GM19351 (cell line): ENCODE results near the gene FRMD5.
"Not testable (repeated sequence)": the region's sequence is repeated elsewhere in the genome, so short reads cannot be mapped to it uniquely, and the experiment has no call there.

Experiments used
- ATAC-seq: cut with Tn5 transposase; IDR thresholded peaks from one replicate; pipeline ENCODE4 v1.9.1; 2021; ENCODE audit warnings: mild to moderate bottlenecking, moderate library complexity; ENCODE audit not compliant: unreplicated experiment

Gene FRMD5

DNA sequence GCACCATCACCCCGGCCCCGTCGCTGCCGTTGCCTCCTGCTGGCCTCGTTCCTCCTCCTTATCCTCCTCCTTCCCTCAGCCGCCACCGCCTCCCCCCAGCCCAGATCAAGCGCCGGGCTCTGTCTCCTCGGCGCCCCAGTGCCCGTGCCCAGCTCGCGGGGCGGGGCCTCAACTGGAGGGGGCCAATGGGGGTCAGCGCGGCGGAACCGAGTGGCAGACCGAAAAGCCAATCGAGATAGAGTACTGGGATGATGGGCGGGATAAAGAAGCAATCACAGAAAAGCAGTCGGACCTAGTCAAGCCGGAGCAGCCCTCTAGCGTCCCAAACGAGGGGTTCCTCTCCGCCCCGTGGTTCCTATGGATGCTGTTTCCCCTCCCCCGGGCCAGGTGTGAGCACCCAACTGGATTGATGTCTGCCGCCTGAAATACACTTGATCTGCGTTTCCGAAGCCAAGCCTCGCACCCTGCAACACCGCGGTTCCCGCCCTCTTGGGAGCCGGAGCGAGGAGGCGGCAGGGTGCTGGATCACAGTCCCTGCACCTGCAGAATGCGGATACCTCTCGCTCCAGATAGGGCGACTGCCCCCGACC is at the start of gene FRMD5:
Gene FRMD5, minus strand, starts transcription at position 121 of the 590 bp plus-strand sequence.
- ATAC-seq: peak; percentile 98

DNA sequence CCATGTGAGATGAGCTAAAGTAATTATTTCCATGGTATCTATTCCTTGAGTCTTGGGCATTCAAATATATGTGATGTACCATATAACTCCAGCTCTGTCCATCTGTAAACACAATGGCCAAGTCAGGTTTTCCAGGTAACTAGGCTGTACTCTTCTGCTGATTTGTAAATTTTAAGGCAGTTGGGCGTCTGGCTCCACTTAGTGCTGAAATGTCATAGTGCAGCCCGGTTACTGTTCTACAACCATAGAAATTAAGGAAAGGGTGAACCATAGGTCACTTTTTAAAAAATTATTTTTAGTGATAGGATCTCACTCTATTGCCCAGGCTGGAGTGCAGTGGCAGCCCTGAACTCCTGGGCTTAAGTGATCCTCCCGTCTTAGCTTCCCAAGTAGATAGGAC is 48.8 kb upstream of the FRMD5 start:
- ATAC-seq: no peak

DNA sequence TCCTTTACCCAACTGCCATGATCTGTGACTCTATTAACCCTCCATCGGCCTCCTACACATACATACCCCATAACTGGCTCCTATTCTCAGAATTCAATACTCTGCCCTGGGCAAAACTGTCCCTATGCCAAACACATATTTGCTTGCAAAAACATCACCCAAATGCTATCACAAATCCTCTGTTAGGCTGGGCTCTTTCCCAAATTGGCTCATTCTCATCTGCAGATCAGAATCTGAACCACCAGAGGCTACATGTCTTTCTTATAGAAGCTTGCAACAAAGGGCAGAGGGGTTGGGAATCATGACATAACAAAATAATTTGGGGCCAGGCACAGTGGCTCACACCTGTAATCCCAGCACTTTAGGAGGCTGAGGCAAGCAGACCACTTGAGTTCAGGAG is 48.1 kb upstream of the FRMD5 start:
- ATAC-seq: no peak

DNA sequence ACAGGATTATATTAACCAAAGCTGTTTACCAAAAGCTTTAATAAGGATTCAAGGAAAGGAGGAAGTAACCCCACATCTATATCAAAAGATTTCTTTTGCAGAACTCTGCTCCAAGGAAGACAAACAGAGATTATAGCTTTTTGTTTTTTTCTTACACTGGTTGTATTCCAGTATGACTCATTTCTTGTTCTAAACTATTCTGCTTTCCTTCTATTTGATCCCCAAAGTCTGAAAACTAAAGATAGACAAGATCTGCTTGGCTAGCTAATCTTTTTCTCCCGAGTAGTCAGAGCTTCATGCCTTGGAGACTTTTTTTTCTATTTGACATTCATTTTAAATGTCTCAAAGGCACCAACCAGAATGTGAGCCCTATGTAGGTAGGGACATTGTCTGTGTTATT is 36.8 kb upstream of the FRMD5 start:
- no peak for ATAC-seq

DNA sequence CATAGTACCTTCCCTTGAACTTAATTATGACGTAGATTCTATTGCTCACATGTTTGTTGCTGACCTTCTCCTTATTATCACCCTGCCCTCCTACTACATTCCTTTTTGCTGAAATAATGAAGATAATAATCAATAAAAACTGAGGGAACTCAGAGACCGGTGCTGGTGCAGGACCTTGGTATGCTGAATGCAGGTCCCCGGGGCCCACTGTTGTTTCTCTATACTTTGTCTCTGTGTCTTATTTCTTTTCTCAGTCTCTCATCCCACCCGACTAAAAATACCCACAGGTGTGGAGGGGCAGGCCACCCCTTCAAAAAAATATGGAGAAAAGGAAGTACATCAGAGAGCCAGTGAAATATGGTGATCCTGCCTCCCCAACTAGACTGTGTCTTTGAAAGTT is 34.2 kb upstream of the FRMD5 start:
- not testable (repeated sequence) for ATAC-seq

DNA sequence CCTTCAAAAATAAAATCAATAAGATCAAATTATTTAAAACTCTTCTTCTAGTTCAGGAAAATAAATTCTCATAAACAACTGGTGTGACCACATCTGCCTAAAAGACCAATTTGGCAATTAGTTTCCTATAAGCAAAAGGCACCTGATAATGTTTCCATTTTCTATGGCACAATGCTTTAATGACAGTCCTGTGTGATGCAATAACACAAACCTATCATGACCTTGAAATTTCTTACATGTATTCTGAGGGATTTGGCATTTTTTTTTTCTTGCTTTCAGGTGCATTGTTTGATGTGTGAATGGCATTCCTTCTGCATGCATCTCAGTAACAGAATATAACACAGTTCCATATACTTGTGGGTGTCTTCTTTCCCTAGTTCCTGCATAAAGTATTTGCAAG is 32.5 kb upstream of the FRMD5 start:
- ATAC-seq: no peak

DNA sequence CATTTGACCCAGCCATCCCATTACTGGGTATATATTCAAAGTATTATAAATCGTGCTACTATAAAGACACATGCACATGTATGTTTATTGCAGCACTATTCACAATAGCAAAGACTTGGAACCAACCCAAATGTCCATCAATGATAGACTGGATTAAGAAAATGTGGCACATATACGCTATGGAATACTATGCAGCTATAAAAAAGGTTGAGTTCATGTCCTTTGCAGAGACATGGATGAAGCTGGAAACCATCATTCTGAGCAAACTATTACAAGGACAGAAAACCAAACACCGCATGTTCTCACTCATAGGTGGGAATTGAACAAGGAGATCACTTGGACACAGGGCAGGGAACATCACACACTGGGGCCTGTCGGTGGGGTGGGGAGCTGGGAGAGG is 31.9 kb upstream of the FRMD5 start:
- not testable (repeated sequence) for ATAC-seq

DNA sequence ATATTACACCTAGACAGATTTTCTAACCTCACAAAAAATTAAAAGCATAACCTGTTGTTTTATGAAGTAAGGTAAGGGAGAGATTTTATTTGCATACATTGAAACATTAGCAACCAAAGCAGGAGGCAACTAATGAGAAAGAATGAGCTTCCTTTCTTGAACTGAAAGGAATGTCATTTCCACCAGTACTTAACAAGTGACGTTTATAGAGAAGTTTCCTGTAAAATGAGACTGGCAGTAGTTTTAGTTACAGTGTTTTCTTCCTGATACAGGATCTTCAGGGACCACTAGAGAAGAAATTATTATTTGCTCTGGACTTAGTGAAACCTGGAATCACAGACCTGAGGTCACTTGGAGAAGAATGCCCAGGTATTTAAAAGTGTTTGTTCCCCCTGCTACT is 27.4 kb upstream of the FRMD5 start:
- ATAC-seq: no peak

DNA sequence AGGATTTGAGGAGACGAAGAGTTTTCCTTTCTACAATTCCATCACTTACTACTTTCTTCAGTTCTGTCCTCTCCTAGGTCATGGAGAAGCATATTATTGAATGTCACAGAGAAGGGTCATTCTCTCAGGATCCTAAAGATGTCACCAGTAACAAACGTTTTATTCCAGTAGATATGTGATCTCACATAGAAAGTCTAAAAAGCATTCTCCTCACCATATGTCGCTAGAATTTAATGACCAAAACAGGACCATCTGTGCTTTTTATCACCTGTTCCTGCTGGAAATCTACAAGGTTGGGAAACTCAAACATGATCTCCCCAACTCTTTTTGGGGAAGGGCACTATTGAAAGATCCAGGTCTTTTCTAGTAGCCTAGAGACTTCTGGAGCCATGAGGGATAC is 24.0 kb upstream of the FRMD5 start:
- ATAC-seq: no peak

DNA sequence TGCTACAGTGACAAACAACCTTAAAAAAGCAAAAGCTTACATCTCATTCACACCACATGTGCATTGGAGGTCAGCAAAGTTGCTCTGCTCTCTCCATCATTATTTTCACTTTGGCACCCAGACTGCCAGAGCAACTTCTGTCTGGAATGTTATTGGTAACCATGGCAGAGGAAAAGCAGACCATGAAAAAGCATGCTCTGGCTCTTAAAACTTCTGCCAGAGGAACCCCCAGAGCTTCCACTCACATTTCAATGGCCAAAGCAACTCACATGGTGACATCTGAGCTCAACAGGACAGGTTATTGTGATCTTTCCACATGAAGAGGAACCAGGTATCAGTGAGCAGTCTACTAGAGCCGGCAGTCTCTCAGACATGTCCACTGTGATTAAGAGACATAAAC is 21.9 kb upstream of the FRMD5 start:
- ATAC-seq: no peak

DNA sequence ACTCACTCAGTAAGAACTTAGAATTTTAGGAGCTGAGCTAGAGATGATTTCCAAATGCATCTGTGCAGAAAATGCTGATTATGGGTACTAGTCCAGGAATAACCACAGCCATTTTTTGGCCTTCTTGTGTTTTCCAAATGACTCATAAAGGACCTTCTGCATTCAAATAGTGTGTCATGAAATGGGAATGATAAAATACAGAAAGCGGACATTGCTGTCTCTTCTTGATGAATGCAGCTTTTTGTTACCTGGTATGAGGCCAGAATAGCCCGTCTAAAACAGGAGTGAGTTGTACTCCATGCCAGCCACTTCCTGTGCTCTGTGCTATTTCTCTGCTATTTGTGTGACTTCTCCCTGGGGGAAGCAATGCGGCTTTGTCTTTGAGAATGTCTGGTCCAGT is 20.5 kb upstream of the FRMD5 start:
- no peak for ATAC-seq

DNA sequence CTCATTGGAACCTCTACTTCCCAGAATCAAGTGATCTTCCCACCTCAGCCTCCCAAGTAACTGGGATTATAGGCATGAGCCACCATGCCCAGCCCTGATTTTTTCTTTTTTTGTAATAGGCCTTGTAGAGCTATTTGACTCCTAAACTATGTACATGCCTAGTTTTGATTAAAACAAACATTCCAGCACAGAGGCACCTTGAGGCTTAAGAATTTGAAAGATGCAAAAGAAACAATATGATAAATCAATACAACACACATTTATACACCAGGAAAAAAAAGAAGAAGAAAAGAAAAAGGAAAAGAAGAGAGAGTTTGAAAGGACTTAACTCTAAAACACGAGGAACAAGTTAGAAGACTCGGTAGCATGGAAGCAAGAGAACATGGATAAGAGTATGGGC is 13.9 kb upstream of the FRMD5 start:
- no peak for ATAC-seq

DNA sequence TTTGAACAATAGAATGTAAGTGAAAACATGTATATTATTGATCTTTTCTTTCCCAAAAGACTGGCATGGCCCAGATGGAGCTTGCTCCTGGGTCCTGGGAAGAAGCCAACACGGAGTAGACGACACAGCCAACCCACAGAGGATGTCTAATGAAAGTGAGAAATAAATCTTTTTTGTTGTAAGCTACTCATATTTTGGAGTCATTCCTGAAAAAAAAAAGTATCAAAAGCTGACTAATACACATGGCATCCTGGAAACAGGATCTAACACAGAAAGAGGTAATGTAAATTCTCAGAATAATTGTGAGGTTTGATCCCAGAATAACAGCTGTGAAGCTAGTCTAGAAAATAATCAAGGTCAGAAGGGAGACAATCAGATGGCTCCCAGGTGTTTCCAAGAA is 12.6 kb upstream of the FRMD5 start:
- ATAC-seq: no peak

DNA sequence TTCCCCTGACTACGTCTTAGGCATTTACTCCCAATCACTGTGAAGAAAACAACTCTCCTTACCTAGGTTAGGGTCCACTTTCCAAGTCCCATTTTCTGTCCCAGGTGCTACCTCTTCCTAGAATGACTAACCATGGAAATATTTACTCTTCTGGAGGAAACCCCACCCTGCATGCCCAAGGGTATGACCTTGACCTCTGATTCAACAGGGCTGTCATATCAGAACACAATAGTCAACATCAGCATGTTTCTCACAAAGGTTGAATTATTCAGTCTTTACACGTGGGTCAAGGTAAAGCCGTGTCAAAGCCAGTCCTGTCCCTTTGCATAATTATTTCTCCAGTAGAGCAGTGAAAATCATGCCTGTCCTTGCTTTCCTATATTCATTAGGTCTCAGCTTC is 4.3 kb upstream of the FRMD5 start:
- no peak for ATAC-seq

DNA sequence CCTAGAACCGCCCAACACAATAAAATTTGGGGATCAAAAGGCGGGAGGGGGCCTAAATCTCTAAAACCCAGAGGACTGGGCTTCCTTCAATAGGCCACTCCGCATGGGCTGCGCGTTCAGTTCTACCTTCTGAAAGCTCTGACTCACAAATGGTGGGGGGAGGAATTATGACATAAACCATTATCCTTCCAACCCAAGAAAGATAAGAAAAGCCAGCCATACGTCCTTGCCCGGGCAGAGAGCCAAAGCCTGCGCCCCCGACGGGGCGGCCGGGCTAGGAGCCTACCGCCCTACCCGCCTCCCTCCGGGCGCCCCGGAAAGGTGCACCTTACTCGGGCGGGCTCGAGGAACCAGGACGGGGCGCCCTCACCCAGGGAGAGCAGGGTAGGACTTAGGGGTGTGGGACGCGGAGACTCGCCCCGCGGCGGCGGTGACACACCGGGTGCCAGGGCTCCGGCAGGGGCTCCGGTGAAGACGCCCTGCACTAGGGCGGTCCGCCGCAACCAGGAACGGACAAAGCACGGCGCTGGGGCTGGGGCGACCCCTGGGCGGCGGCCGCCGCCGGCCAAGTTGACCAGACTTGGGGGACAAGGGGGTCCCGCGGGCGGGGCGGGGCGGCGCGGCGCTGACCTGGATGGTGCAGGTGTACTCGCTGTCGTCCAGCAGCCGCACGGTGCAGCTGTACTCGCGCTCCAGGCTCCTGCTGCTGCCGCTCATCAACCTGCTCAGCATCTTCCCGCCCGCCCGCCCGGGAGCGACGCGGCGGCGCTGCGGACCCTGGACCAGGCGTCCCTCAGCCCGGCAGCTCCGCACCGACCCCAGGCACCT is 534 bp downstream of the FRMD5 start:
- ATAC-seq: peak; percentile 34

DNA sequence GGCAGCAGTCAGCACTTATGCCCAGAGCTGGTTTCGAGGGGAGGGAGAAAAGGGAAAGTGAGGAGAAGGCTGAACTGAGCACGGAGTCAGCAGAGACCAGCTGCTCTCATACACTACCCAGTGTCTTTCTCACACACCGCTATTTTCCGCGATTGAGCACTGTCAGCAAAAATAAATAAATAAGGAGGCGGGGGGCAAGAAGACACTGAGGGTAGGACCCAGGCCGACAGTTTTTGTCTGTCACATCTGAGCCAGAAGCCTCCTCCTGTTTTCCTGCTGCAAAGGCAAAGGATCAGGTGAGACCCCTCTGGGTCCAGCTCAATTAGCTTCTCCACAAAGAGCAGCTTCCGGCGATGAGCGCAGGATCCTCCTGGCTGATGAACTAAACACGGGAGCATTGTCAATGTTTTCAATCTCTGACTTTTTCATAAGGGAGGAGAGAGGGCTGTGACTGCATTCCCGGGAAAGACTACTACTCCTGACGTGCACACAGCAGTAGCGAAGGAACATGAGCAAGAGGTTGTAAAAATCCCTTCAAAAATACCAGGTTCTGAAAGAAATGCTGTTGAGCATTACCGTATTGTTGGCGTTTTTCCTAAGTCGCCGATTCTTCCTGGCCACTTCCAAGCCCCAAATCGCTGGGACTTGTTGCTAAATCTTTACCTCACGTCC is 1.3 kb downstream of the FRMD5 start:
- ATAC-seq: no peak

DNA sequence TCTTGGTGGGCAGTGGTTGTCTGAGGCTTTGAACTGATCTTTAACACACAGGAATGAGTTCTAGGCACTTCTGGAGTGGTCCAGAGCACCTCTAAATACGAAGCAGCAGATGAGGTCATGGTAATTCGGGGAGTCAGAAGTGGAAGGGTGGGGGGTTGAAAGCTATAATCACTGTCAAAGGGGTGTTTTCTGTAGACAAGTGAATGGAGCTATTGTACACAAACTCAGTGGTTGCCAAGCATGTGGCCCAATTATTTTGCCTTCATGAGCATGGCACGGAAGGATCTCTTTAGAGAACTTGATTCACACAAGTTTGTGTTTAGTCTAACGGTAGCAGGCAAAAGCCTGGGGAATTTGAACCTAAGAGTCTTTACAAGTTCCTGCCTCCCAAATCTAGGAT is 6.3 kb downstream of the FRMD5 start:
- ATAC-seq: no peak

DNA sequence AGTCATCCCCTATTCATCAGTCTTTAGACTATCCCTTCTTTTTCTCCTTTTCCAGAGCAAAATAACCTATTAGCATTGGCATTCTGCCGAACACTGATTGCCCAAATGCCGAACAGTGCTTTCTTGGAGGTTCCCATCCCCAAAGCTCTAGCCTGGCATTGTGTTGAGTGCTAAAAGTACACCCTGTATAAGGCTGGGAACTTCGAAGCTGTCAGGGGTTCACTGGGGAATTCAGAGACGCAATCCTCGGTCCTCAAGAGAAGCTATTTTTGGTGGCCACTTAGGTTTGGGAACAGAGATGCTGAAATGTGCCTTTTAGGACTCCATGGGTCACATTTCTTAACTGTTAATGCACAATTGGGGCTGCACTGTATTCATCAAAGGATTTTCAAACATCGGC is 8.4 kb downstream of the FRMD5 start:
- no peak for ATAC-seq

DNA sequence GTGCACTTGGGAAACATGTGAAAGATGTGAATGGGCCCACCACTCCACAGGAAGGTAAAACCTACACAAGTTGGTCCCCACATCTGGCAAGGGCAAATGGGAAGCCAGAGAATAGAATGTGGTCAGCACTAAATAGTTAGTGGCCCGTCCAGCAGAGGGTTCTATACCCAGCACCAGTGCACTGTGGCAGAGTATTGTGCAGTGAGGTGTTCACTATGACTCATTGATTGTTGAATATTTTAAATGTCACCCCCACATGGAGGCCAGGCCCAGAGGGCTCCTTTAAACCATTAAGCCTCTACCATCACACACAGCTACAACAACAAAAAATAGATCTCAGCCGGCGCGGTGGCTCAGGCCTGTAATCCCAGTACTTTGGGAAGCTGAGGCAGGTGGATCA is 11.7 kb downstream of the FRMD5 start:
- no peak for ATAC-seq

DNA sequence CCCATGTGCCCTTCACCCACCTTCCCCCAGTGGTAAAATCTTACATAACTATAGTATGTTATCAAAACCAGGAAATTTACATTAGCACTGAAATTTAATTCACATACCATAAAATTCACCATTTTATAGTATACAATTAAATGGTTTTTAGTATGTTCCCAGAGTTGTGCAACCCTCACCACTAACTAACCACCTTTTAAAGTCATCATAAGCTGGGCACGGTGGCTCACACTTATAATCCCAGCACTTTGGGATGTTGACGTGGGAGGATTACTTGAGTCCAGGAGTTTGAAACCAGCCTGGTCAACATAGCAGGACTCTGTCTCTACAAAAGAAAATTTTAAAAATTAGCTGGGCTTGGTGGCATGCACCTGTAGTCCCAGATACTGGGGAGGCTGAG is 13.7 kb downstream of the FRMD5 start:
- no peak for ATAC-seq

DNA sequence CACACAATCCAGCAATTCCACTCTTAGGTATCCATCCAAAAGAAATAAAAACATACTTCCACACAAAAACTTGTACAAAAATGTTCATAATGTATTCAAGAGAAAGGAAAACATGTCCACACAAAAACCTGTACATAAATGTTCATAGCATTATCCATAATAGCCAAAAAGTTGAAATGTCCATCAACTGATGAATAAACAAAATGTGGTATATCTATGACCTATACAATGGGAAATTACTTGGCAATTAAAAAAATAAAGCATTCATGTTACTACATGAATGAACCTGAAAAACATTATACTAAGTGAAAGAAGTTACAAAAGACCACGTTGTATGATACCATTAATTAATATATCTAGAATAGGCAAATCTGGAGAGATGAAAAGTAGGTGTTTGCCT is 17.9 kb downstream of the FRMD5 start:
- ATAC-seq: no peak

DNA sequence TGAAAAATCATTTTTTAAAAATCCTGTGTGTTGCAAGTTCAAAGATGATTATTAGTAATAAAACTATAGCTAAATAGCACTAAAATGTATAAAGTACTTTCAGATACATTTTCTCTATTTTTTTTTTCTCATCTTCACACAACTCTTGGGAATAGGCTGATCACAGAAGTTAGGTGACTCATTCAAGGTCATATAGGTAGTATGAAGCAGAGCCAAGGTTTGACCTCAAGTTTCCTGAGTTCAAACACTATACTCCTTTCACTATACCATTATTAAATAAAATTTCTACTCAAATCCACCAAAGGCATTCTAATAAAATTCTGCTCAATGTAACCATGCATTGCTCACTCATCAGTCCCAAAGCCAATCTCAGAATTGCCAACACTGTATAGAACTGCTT is 21.3 kb downstream of the FRMD5 start:
- ATAC-seq: no peak
